Activated CD8-positive, alpha-beta memory T cell treated with anti-CD3 and anti-CD28 coated beads for 4 hours (primary cell): ENCODE data around the gene NFATC4.

Experiments
- DNase-seq, 2 donors: peaks; one replicate each; pipeline ENCODE4 v3.0.0-alpha.2; 2020; ENCODE audit warnings: low read depth in 2 of 2

NFATC4 gene

GRCh38 chr14:24388474-24389179, 20.6 kb downstream of the NFATC4 start:
- no peak for DNase-seq

- no peak for DNase-seq
Measured at GRCh38 chr14:24389226-24389848, 21.4 kb downstream of the NFATC4 start.

DNA sequence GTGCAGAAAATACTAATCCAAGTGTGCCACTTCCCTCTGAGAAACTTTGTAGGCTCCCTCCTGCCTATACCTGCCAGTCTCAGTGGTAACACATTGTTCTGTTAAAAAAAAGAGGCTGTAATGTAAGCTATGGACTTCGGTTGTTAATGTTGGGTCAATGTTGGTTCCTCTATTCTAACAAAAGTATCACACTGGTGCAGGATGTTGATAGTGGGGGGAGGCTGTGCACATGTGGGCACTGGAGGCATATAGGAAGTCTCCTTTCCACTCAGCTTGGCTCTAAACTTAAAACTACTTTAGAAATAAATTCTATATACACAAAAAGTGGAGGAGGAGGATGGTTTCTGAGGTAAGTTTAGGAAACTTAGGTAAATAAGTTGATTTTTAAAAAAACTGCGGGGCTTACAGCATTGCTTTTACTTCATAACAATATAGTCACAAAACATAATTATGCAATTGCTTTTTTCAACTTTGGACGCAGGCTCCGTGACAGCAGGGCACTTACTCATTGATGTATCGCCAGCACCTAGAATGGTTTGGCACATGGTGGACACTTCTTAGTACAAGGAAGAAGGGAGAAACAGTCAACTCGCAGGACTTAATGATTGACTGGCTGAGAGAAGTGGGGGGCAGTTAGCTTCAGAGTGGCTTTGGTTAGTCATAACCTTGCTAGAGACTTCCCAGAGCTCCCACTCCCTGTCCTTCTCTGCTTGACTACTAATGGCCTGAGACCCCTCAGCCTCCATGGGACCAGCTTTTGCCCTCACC, 22.9 kb downstream of the NFATC4 start:
- no peak for DNase-seq

DNA sequence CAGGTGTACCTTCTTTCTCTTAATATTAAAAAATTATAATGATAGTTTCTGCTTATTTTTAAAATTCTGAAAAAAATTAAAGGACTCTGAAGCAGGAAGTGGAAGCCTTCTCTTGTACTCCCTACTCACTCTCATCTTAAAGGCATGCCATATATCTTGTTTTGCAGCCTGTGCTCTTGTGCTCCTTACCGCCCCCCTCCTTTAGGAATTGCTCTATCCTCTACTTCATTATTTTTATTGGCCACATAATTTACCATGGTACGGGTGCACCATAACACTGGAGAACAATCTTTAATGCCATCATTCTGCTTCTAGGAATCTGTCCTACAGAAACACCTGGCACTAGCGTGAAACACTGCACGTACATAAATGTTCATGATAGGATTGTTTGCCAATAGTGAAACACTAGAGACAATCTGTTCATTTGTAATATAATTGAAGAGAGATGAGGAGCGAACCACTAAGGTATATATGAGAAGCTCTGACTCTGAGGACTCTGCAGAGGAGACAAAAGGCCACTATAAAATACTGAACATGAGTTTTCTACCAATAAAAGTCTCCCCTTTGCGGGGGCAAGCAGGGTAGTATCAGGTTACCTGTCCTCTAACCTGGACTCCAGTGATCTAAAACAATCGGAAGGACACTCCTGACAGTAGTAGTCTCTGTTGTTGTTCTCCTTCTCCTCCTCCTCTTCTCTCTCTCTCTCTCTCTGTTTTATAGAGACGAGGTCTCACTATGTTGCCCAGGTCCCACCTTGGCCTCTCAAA, 24.5 kb downstream of the NFATC4 start:
- no peak for DNase-seq

GRCh38 chr14:24394275-24394674, 26.3 kb downstream of the NFATC4 start:
- DNase-seq, result no peak

DNA sequence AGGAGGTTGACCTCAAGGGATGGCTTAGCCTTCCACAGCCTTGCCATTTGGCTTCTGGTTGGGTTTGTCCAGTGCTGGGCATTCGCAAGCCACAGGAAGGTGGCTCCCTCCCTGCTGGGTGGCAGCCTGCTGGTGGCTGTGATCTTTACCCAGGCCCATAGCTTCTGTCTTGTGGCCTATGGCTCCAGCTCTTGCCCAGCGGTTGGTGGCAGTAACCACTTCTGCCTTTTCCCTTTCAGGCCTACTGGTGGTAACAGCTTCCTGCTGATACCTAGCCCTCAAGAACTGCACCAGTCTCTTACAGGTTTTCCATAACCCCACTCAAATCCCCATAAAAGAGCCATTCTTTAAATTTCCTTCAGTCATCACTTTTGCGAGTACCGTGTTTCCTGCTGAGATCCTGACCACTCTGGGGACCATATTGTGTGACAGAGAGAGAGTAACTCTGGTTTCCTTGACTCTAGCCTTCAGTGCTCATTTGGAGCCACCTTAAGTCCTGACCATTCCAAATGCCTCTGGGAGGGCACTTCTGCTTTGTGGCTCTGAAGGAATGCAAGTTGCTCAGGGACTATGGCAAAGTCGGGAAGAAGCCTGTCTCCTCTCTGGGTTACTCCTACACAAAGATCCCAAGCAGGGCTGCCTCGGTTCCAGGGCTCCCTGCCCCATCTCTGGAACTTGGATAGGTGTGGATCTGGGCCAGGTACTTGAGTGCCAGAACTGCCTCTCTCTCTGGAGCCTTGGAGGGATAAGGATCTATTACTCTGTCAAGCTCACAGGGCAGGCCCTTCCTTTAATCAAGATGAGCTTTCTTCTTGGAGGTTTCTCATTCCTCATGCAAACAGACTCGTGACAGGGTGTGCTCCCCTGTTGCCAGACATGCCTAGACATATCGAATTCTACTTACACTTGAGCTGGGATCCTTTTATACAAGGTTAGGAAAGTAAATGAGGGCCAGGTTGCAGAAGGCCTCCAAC, 27.9 kb downstream of the NFATC4 start:
- no peak for DNase-seq

GRCh38 chr14:24397639-24398292, 29.8 kb downstream of the NFATC4 start:
- DNase-seq, result no peak

- DNase-seq, result no peak
Measured at GRCh38 chr14:24398293-24398652, 30.3 kb downstream of the NFATC4 start.

- DNase-seq, result peak in 1 of 2 donors; percentile 5
Measured at GRCh38 chr14:24398653-24399446, 30.9 kb downstream of the NFATC4 start, which contains the start of gene NYNRIN. Gene NYNRIN (plus strand): TSS chr14:24399003. CDS start chr14:24399247, 244 bp downstream.

GRCh38 chr14:24399447-24399822, 31.5 kb downstream of the NFATC4 start:
- no peak for DNase-seq

GRCh38 chr14:24399999-24400718, 32.2 kb downstream of the NFATC4 start:
- DNase-seq, result no peak

GRCh38 chr14:24401810-24402702, 34.1 kb downstream of the NFATC4 start:
- no peak for DNase-seq

GRCh38 chr14:24403294-24403998, 35.5 kb downstream of the NFATC4 start:
- no peak for DNase-seq

DNA sequence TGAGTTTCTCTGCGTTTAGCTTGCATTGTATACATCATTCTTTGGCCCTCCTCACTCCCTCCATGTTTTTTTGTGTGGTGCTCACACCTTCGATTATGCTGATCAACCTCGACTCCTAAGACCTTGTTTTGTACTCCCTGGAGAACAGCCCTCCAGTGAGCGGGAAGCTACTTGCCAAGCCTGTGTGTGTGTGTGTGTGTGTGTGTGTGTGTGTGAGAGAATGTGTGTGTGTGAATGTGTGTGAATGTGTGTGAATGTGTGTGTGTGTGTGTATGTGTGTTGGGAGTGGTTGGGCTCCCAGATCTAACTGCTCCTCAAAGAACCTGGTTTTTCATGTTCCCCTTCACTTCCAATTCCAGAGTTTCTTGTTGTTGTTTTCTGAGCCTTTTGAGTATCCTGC, 36.8 kb downstream of the NFATC4 start:
- DNase-seq, result no peak

DNA sequence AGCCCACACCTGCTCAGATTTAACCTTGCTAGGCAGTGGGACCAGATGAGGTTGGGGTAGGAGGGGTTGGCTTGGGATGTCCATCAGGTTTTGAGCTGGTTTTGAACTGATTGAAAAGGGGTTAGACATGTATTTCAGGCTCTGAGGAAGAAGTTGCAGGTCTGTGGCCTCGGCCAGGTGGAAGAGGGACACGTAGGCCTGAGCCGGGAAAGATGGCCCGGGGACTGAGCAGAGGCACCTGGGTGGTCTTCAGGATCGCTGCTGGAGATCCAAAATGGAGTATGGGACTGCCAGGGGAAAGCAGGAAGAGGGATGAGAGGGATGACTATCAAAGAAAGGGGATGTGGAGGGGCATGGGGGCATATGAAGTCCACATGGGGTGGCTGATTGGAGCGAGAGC, 38.4 kb downstream of the NFATC4 start:
- no peak for DNase-seq

GRCh38 chr14:24407608-24408325, 39.8 kb downstream of the NFATC4 start:
- no peak for DNase-seq

DNA sequence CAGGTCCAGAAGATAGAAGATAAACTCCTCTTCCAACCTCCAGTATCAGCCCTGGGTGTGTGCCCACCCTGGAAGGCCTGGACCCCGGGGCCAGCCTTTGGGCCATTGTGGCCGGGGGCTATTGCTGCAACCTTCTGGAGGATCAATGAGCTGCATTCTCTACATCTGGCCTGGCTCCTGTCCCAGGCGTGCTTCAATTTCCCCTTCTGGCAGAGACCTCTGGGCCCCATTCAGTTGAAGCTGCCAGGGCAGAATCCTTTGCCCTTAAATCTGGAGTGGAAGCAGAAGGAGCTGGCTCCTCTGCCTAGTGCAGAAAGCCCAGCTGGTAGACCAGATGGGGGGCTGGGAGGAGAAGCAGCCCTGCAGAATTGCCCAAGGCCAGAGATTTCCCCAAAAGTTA, 40.8 kb downstream of the NFATC4 start:
- no peak for DNase-seq
